ENCODE data around the gene TLCD4. TPM values are rescaled to one million over a fixed set of nuclear protein-coding genes. Genes with fewer than 3 reads are reported as not detected.
"Not testable (repeated sequence)": the region's sequence is repeated elsewhere in the genome, so short reads cannot be mapped to it uniquely, and the experiment has no call there.

Gene TLCD4
- total RNA-seq, 1 donor from 2014 or later, result 35.6 TPM

DNA sequence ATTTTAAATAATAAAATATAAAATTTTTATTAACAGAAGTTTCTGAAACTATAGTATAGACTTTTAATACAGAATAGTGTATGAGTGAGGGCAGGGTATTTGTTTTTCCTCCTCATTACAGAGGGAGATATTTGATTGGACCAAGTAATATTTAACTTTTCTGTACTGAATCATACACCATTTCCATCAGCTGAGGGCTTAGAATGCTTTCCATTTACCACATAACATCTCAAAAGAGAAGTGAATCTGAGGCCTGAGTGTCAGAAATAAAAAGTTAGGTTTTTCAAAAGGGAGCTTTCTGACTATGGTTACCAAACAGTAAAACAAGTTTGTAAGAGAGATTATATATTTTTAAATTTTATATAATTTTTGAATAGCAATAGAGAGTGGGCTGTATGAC, 29.5 kb downstream of the TLCD4 start:
- no peak for DNase-seq (ENCODE audit: low spot score)

DNA sequence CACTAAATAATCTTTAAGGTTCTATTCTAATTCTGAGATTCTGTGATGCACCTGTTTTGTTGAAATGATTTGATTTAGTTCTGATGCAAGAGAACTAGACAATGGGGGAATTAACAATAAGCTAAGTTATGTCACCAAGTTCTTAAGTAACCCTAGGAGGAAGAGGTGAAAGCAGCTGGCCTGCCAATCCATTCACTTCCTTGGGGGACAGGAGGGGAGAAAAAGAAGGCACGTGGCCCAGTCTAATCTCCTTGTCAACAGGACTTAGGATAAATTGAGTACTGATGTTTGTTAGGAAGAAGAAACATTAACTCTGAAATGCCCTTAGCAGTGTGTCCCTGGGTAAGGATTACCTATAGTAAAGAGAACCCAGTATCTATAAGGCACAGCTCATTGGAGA, 36.9 kb downstream of the TLCD4 start:
- DNase-seq (ENCODE audit: low spot score), result no peak

DNA sequence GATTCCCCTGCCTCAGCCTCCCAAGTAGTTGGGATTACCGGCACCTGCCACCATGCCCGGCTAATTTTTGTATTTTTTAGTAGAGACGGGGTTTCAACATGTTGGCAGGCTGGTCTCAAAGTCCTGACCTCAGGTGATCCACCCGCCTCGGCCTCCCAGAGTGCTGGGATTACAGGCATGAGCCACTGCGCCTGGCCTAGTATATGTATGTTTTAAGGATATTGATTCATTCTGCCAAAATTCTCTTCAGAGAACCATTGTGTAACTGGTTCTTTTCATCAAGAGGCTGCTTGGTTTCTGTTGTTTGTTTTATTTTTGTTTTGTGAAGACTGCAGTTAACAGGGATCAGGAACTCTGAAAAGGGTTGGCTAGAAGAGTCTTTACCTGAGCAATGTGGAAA, 48.4 kb downstream of the TLCD4 start:
- not testable (repeated sequence) for DNase-seq (ENCODE audit: low spot score)

Other genes starting within 250 kb of the TLCD4 start
- gene CNN3, start 190.2 kb upstream of the TLCD4 start, total RNA-seq (ENCODE audit: insufficient read depth, low replicate concordance), result 357 TPM
- gene ALG14, start 44.4 kb upstream of the TLCD4 start, total RNA-seq (ENCODE audit: insufficient read depth, low replicate concordance), result 8.9 TPM
- gene RWDD3, start 116.9 kb downstream of the TLCD4 start, total RNA-seq (ENCODE audit: insufficient read depth, low replicate concordance), result 26.0 TPM

All from umbilical cord (tissue), 2 donors.